ENCODE results near the gene MMEL1. TPM values are rescaled to one million over a fixed set of nuclear protein-coding genes. Genes with fewer than 3 reads are reported as not detected.
"Not testable (repeated sequence)": the region's sequence is repeated elsewhere in the genome, so short reads cannot be mapped to it uniquely, and the experiment has no call there.

The MMEL1 gene
- total RNA-seq, 1 experiment from 2014 or later, result not detected

DNA sequence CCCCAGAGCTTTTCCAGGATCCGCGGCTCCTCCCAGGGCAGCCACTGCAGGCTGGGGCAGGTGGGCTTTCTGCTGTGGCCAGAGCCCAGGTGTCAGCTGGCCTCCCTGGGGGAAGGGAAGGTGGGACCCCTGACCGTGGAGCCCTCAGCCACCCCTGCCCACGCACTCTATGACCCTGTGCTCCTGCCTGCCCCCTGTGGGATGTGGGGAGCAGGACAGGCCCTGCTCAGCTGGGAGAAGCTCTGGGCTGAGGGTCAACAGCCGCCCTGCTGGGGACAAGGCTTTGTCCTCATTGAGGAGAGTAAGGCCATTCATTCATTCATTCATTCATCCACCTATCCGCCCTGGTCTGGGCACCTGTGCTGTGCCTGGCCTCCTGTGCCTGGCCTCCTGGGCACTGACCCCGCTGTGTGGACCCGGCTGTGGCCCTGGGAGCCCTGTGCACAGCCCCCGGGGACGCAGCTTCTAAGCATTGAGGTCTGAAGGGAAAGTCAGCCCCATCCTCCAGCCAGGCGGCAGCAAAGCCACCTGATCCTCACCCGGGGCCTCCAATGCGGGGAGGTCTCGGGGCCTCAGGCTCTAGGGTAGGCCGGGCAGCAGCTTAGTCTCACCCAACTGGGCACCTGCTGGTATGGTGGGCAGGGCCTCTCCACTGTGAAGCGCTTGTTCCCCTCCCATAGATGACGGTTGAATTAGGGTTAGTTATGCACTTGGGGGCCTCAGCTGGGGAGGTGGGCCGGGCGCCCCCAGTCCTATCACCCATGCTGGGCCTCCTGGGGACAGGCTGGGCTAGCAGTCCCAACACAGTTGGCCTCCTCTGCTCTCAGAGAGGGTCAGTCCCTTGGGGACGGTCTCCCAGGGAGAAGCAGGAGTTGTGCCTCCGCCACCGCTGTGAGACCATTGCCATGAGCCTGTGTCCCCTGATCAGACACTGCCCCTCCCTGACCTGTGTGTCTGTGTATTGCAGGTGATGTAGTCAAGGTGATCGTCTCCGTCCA, 70.6 kb downstream of the MMEL1 start:
- Histone ChIP-seq H3K27me3 (no peaks in the 10 kb centered on the region), H3K9me3 (no peaks in the 10 kb centered on the region), H3K4me3 (no peak overlapping the region), H3K36me3 (no peaks in the 10 kb centered on the region)
- DNase-seq, result no peak

DNA sequence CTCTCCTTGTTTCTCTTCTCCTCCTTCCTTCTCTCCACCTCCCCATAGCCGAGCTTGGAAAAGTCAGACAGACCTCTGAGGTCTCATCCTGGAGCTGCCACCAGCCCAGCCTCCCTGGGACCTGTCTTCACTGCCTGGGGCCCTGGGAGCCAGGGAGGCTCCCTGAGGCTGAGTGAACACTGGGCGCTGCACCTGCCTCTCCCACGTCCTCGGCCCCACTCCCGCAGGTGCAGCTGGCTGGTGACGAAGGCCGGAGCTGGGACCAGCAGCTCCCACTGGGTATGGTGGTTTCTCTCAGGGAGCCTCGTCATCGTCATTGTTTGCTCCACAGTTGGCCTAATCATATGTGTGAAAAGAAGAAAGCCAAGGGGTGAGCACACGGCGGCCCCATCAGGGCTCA, 71.4 kb downstream of the MMEL1 start:
- DNase-seq, result no peak

DNA sequence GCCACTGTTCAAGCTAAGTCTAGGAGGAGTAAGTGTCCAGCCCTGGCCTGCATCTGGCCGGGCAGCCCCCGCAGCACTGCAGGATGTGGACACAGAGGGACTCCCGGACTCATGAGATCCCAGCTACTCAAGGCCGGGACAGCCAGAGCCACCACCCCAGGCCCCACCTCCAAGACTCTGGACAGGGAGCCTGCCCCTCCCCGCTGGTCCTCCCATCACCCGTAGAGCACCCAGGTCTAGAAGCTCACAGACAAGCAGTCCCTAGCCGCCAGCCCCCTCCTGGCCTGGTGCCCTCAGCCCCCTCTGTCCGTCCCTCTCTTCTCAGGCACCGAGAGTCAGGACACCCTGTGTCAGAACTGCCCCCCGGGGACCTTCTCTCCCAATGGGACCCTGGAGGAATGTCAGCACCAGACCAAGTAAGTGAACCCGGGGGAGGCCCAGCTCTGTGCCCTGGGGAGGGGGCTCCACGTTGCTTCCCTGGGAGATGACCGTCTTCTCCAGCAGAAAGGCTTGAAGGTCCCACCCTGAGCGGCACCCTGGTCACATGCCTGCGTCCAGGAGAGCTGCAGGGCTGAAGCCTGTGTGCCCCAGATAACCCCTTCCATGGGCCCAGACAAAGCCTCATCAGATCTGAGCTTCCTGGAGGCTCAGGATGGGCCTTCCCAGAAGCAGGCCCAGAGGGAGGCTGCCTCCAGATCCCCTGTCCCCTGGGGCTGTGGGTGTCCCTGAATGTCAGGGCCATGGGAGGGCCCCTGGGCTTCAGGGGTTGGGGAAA, 72.3 kb downstream of the MMEL1 start:
- Histone ChIP-seq H3K9me3 (no peaks in the 10 kb centered on the region), H3K27me3 (no peaks in the 10 kb centered on the region), H3K36me3 (no peaks in the 10 kb centered on the region), H3K4me3 (no peak overlapping the region)
- DNase-seq, result no peak

More for the DNA sequence above, 71.4 kb downstream of the MMEL1 start:
- Histone ChIP-seq H3K4me3 (no peak overlapping the region), H3K9me3 (no peaks in the 10 kb centered on the region), H3K36me3 (no peaks in the 10 kb centered on the region), H3K27me3 (no peaks in the 10 kb centered on the region)

DNA sequence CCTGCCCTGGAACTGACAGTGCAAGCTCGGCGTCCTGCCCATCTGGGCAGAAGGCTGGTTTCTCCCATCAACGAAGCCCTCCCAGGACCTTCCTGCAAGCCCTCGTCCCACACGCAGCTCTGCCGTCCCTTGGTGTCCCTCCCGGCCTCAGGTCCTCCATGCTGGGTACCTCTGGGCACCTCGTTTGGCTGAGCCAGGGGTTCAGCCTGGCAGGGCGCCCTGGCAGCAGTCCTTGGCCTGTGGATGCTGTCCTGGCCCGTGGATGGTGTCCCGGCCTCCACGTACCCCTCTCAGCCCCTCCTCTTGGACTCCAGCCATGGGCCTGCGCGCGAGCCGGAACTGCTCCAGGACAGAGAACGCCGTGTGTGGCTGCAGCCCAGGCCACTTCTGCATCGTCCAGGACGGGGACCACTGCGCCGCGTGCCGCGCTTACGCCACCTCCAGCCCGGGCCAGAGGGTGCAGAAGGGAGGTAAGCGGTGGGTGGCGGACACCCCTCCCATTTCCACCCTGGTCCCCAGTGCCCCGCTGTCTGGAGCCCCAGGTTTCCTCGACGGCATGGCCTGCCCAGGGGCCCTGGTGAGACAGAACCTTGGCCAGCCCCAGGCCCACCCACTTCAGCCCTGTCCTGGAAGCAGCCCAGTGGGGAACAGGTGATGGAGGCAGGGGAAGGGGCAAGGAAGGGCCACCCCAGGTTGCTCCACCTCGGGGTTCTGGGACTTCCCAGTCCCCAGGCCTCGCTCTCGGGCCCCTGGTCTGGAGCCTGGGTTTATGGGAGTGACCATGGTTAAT, 73.1 kb downstream of the MMEL1 start:
- no peak for DNase-seq
- Histone ChIP-seq H3K4me3 (no peak overlapping the region), H3K36me3 (no peaks in the 10 kb centered on the region), H3K9me3 (no peaks in the 10 kb centered on the region), H3K27me3 (no peaks in the 10 kb centered on the region)

DNA sequence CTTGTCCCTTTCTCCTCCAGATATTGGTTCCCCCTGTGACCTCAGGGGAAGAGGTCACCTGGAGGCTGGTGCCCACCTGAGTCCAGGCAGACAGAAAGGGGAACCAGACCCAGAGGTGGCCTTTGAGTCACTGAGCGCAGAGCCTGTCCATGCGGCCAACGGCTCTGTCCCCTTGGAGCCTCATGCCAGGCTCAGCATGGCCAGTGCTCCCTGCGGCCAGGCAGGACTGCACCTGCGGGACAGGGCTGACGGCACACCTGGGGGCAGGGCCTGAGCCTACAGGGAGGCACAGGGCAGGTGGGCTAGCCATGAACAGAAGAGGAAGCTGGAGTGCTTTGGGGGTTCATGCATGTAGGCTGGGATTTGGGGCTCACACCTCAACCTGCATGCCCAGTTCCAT, 74.0 kb downstream of the MMEL1 start:
- Histone ChIP-seq H3K36me3 (no peaks in the 10 kb centered on the region), H3K4me3 (no peak overlapping the region), H3K9me3 (no peaks in the 10 kb centered on the region), H3K27me3 (no peaks in the 10 kb centered on the region)
- no peak for DNase-seq

DNA sequence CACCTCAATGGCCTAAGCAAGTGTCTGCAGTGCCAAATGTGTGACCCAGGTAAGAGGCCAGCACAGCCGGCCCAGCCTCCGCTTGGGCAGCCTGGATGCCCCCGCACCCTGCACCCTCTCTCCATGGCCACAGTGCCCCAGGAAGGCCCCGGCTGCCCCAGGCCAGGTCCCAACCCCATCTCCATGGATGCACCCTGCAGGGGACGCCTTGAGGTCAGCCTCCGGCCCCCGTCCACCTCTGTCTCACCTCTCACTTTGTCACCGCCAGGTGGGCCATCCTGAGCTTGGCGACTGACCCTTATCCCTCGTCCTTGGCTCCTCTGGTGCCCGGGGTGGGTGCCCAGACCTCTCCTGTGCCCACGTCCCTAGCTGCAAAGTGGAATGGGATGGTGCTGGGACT, 74.4 kb downstream of the MMEL1 start:
- no peak overlapping the region for H3K4me3 ChIP-seq
- DNase-seq, result no peak
- no peaks in the 10 kb centered on the region for H3K27me3 ChIP-seq
- H3K36me3 ChIP-seq, result no peaks in the 10 kb centered on the region
- H3K9me3 ChIP-seq, result no peaks in the 10 kb centered on the region

DNA sequence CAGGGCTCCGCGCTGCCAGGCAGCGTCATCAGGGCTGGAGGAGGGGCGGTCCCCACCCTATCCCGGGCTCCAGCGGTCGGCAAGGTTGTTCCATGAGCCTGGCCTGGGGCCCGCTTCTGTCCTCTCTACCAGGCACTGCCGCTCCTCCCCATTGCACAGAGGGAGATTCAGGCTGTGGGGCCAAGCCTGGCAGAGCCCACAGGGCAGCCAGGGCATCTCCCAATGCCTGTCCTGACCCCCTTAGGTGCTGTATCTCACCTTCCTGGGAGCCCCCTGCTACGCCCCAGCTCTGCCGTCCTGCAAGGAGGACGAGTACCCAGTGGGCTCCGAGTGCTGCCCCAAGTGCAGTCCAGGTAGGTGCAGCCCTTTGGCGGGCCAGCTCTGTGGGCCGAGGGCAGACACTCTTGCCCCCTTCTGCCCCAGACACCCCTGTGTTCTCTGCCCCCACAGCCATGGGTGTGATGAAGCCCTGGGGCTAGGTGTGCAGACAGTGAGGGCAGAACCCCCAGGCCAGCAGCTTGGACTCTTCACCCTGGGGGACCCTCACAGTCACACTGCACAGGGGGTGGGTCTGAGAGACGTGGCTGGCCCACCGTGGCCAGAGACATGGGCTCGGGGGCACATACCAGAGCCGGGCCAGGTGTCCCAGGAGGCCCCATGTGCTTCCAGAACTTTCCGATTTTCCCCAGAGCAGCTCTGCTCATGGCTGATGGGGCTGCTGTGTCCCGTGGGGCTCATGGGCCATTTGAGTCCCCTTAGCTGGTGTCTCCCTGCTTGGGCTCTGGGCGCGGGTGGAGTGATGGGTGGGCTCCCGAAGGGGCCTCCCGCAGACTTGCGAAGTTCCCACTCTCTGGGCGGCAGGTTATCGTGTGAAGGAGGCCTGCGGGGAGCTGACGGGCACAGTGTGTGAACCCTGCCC, 75.1 kb downstream of the MMEL1 start:
- Histone ChIP-seq H3K9me3 (no peaks in the 10 kb centered on the region), H3K27me3 (no peaks in the 10 kb centered on the region), H3K36me3 (no peaks in the 10 kb centered on the region), H3K4me3 (no peak overlapping the region)
- DNase-seq, result no peak

DNA sequence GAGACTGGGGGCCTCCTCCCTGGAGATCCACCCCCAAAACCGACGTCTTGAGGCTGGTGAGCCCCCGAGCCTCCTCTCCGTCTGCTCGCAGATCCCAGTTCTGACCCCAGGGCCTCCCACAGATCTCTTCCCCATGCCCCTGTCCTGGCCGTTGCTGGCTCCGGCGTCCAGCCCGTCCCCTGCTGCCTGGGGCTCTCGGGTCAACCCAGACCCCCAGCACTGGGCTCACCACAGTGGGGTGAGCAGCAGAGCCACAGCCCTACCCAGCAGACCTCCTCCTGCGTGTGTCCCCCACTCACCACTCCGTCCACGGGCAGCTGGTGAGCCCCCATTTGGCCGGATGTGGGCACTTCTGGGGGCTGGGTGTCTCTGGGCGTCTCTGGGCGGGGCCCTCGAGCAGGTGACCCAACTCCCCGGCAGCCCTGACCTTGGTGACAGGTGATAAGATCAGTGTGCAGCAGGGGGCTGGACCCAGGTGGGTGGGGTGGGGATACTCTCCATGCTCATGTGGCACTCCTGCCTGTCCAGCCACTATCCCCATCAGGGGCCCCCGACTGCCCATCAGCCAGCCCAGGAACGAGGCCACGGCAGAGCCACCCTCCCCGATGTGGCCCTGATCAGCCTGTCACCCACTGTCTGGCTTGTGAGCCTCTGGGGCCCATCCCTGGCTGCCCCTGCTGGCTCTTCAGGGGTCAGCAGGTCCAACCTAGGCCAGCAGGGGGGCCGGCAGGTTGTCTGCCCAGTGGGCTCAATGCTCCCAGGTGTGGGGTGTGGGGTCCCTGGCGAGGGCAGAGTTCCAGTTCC, 75.9 kb downstream of the MMEL1 start:
- Histone ChIP-seq H3K4me3 (peak overlapping the region; percentile 47), H3K27me3 (no peaks in the 10 kb centered on the region), H3K9me3 (no peaks in the 10 kb centered on the region), H3K36me3 (no peaks in the 10 kb centered on the region)
- DNase-seq, result no peak

DNA sequence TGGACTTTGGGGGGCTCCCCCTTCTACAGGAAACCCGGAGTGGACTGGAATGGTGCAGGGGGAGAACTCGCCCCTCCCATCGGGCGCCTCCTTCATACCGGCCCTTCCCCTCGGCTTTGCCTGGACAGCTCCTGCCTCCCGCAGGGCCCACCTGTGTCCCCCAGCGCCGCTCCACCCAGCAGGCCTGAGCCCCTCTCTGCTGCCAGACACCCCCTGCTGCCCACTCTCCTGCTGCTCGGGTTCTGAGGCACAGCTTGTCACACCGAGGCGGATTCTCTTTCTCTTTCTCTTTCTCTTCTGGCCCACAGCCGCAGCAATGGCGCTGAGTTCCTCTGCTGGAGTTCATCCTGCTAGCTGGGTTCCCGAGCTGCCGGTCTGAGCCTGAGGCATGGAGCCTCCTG, 76.5 kb downstream of the MMEL1 start, which contains the start of gene TNFRSF14:
Gene TNFRSF14, plus strand, starts transcription at position 95 of the 401 bp plus-strand sequence. Its CDS starts 294 bp downstream, at position 389.
- Histone ChIP-seq H3K27me3 (no peaks in the 10 kb centered on the region), H3K9me3 (no peaks in the 10 kb centered on the region), H3K36me3 (no peaks in the 10 kb centered on the region), H3K4me3 (peak within 1 kb of the TSS; percentile 47)
- DNase-seq, result peak; percentile 22

DNA sequence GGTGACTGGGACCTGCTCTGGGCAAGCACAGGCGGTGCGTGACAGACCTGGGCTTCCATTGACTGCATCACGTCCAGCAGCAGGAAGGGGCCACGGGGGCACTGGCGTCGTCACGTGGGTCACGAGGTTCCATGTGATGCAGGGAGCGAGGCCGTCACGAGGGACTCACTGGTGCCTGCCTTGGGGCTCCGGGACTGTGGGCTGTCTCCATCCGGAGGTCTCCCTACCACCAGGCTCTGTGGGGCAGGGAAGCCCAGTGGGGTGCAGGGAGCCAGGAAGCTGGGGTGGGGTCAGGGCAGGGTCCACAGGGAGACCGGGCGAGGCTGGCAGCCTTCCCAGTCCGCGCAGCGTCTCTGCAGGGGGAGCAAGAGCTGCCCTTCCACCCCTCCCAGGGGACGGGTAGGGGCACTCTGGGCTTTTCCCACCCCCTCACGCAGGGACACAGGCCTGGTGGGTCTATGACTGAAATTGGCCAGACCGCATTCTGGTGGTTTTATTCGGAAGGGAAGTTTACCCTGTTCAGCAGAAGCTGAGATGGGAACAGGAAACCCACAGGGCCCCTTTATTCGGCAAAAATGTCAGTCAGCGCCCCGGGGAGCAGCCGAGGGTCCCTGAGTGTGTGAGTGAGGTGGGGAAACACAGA, 77.1 kb downstream of the MMEL1 start:
- peak overlapping the region; percentile 47 for H3K4me3 ChIP-seq
- no peaks in the 10 kb centered on the region for H3K27me3 ChIP-seq
- H3K36me3 ChIP-seq, result no peaks in the 10 kb centered on the region
- H3K9me3 ChIP-seq, result no peaks in the 10 kb centered on the region
- no peak for DNase-seq

DNA sequence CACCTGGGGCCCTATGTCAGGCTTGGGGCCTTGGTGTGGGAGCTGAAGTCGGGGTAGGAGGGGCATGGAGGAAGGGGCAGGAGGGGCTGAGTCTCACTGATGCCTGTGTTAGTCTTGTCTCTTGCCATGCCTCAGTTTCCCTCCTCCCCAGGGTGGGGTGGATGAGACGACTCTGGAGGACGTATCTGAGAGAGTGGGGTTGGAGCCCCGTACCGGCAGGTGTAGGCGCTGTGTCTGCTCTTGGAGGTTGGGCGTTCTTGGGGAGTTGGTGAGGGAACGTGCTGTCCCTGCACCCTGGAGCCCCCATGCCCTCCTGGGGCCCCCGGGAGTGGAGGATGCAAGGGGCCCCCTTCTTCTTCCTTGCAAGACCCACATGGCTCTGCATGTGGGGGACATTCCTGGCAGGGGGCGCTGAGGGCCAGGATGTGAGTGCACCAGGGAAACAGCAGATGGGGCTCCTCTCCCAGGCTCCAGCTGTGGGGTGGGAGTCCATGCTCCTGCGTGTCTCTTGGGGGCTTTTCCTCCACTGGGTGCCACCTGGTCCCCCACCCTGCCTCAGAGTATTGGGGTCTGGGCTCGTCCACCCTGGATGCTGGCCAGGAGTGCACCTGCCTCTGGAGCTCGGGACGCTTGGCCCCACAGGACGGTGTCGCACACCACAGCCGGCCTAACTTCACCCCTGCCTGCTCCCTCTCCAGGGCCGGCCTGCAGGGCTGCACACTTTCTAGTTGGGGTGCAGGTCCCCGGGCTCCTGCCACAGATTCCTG, 78.0 kb downstream of the MMEL1 start:
- H3K4me3 ChIP-seq, result no peak overlapping the region
- H3K27me3 ChIP-seq, result no peaks in the 10 kb centered on the region
- H3K36me3 ChIP-seq, result no peaks in the 10 kb centered on the region
- no peak for DNase-seq
- no peaks in the 10 kb centered on the region for H3K9me3 ChIP-seq

DNA sequence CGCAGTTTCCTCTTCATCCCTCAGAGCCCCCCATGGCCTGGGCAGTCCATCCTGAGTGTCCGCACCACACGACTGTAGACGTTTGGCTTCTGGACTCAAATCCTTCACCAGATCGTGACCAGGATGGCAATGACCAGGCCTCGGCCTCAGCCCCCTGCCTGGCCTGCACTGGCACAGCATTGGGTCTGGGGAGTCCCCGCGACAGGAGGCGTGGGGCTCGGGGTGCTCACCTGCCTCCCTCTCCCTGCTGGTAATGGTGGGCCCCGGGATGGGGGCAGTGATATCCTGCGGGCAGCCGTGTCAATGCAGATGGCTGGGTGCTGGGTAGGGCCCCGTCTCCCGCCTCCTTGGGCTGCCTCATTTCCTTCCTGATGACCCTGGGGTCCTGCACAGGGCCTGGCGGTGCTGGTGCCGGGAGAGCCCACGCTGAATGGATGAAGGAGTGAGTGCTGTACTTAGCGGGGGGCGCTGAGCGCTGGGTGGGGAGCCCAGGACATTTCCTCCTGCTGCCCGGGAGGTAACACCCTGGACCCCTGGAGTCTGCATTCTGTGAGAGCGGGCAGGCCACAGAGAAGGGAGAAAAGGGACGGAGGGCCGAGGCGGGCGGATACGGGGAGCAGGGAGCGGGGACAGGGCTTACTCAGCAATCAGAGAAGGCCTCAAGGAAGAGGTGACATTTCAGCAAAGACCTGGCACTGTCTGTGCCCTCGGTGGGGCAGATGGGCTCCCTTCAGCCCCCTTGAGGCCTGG, 78.8 kb downstream of the MMEL1 start:
- H3K9me3 ChIP-seq, result no peaks in the 10 kb centered on the region
- H3K4me3 ChIP-seq, result no peak overlapping the region
- no peak for DNase-seq
- H3K36me3 ChIP-seq, result no peaks in the 10 kb centered on the region
- no peaks in the 10 kb centered on the region for H3K27me3 ChIP-seq

DNA sequence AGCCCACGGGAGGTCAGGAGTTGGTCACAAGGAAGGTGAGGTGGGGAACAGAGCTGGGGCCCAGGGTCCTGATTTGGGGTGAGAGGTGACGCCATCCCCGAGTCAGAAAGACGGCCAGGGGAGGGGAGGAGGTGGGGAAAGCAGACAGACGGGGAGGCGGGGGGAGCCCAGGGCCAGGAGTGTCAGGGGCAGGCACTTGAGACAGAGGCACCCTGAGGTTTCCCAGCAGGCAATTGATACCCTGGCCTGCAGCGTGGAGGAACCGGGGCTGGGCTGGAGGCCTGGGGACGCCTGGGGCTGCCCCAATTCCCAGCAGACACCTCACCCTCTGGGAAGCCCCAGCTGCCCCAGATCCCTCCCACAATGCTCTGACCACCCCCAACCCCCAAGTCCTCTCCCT, 79.7 kb downstream of the MMEL1 start:
- H3K27me3 ChIP-seq, H3K4me3 ChIP-seq, DNase-seq, H3K36me3 ChIP-seq, H3K9me3 ChIP-seq: not testable (repeated sequence)

Measured in MG63 (cell line).